Astrocyte (in vitro differentiated cells and primary cell): ENCODE measurements around the gene SEPTIN3. TPM values are rescaled to one million over a fixed set of nuclear protein-coding genes. Genes with fewer than 3 reads are reported as not detected.
"Not testable (repeated sequence)": the region's sequence is repeated elsewhere in the genome, so short reads cannot be mapped to it uniquely, and the experiment has no call there.

ENCODE experiments used
- DNase-seq: peaks from one replicate; pipeline ENCODE4 v3.0.0-alpha.2; 2010; ENCODE audit warnings: low read depth
- FAIRE-seq: peaks from 2 replicates; lab custom pipeline; 2011; peaks lifted over from hg19 to GRCh38; lab: Jason Lieb, UNC
- H2AFZ ChIP-seq: 2 replicates; pipeline ENCODE4 v1.6.0; 2012; ENCODE audit warnings: low read depth, low read length, inconsistent platforms
- H3K27ac ChIP-seq: 2 replicates; pipeline ENCODE4 v1.5.1; 2011; ENCODE audit warnings: low read depth, low read length, inconsistent platforms
- H3K27me3 ChIP-seq: 2 replicates; pipeline ENCODE4 v1.6.0; 2011; ENCODE audit warnings: low read length, inconsistent platforms; ENCODE audit not compliant: insufficient read depth
- H3K36me3 ChIP-seq: 2 replicates; pipeline ENCODE4 v1.5.1; 2011; ENCODE audit warnings: low read length, inconsistent platforms; ENCODE audit not compliant: insufficient read depth
- H3K4me1 ChIP-seq: 2 replicates; pipeline ENCODE4 v1.5.1; 2011; ENCODE audit warnings: low read length, inconsistent platforms; ENCODE audit not compliant: insufficient read depth
- H3K4me2 ChIP-seq: 2 replicates; pipeline ENCODE4 v1.6.0; 2012; ENCODE audit warnings: low read length, inconsistent platforms
- H3K4me3 ChIP-seq: 2 replicates; pipeline ENCODE4 v1.5.1; 2011; ENCODE audit warnings: low read depth, mild to moderate bottlenecking, low read length, inconsistent platforms; ENCODE audit not compliant: insufficient read depth
- H3K79me2 ChIP-seq: 2 replicates; pipeline ENCODE4 v1.6.0; 2012; ENCODE audit warnings: mild to moderate bottlenecking, low read length, inconsistent platforms; ENCODE audit not compliant: insufficient read depth
- H3K9ac ChIP-seq: 2 replicates; pipeline ENCODE4 v1.6.0; 2012; ENCODE audit warnings: mild to moderate bottlenecking, low read length, inconsistent platforms
- H3K9me3 ChIP-seq: 2 replicates; pipeline ENCODE4 v1.5.1; 2012; ENCODE audit warnings: low read depth, mild to moderate bottlenecking, low read length, inconsistent platforms; ENCODE audit not compliant: insufficient read depth
- H4K20me1 ChIP-seq: 2 replicates; pipeline ENCODE4 v1.6.0; 2012; ENCODE audit warnings: low read length, inconsistent platforms; ENCODE audit not compliant: insufficient read depth
- H3K27ac Mint-ChIP-seq: one replicate; pipeline ENCODE4 v1.8.0; 2021; ENCODE audit warnings: mild to moderate bottlenecking, mixed read lengths; ENCODE audit not compliant: unreplicated experiment
- H3K27me3 Mint-ChIP-seq: one replicate; pipeline ENCODE4 v1.8.0; 2021; ENCODE audit warnings: low read depth, mixed read lengths; ENCODE audit not compliant: unreplicated experiment
- H3K36me3 Mint-ChIP-seq: one replicate; pipeline ENCODE4 v1.8.0; 2021; ENCODE audit warnings: low read depth, mixed read lengths; ENCODE audit not compliant: unreplicated experiment
- H3K4me1 Mint-ChIP-seq: one replicate; pipeline ENCODE4 v1.8.0; 2021; ENCODE audit warnings: low read depth, mixed read lengths; ENCODE audit not compliant: unreplicated experiment
- H3K4me3 Mint-ChIP-seq: one replicate; pipeline ENCODE4 v1.8.0; 2021; ENCODE audit warnings: mild to moderate bottlenecking, moderate library complexity, mixed read lengths; ENCODE audit not compliant: unreplicated experiment
- H3K9me3 Mint-ChIP-seq: one replicate; pipeline ENCODE4 v1.8.0; 2021; ENCODE audit warnings: mild to moderate bottlenecking, mixed read lengths; ENCODE audit not compliant: unreplicated experiment
- EZH2 ChIP-seq: IDR thresholded peaks from 2 replicates; pipeline ENCODE4 v1.6.1; 2012; ENCODE audit warnings: mild to moderate bottlenecking, low read length, inconsistent platforms; ENCODE audit not compliant: insufficient read depth
- total RNA-seq: library from RNA; stranded (reverse); gene quantifications from 2 replicates; pipeline ENCODE4 v1.2.1, GENCODE V29; 2021
- TF ChIP-seq, protein P1 (sequence below): IDR thresholded peaks from 2 replicates; pipeline ENCODE4 v1.5.1; 2011; ENCODE audit warnings: low read depth, mild to moderate bottlenecking, inconsistent platforms, low read length, moderate library complexity; ENCODE audit not compliant: insufficient read depth

Gene SEPTIN3
- total RNA-seq, 1 donor from 2014 or later = 0.52 TPM

DNA sequence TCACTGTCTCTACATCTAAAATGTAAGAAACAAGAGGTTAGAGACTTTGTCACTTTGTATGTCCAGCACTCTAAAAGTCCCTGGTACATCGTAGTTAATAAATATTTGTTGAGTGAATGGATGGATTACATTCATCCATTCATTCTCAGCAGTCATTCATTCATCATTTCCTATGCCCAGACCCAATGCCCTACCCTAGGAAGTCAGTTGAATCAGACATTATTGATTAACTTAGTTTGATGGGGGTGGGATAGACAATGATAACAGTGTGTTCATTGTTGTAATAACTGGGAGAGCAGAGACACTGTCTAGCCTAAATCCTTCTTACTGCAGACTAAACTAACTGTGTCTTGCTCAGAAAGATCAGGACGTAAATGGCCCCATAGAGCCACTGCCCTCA is 21.1 kb upstream of the SEPTIN3 start:
- Histone ChIP-seq H3K9me3 (no peaks in the 10 kb centered on the region), H3K27me3 (no peaks in the 10 kb centered on the region), H3K4me1 (peaks cover 19% of the 10 kb centered on the region), H3K79me2 (peaks cover 7% of the 10 kb centered on the region), H3K27ac (no peak overlapping the region), H3K9ac (no peak overlapping the region), H2AFZ (no peak overlapping the region), H4K20me1 (peaks cover 2% of the 10 kb centered on the region), H3K36me3 (peaks cover 4% of the 10 kb centered on the region), H3K4me3 (no peak overlapping the region), H3K4me2 (no peak overlapping the region)
- H3K27ac Mint-ChIP-seq = no peak overlapping the region
- peaks cover 2% of the 10 kb centered on the region for H3K9me3 Mint-ChIP-seq
- DNase-seq = no peak
- TF ChIP-seq, protein P1, sequence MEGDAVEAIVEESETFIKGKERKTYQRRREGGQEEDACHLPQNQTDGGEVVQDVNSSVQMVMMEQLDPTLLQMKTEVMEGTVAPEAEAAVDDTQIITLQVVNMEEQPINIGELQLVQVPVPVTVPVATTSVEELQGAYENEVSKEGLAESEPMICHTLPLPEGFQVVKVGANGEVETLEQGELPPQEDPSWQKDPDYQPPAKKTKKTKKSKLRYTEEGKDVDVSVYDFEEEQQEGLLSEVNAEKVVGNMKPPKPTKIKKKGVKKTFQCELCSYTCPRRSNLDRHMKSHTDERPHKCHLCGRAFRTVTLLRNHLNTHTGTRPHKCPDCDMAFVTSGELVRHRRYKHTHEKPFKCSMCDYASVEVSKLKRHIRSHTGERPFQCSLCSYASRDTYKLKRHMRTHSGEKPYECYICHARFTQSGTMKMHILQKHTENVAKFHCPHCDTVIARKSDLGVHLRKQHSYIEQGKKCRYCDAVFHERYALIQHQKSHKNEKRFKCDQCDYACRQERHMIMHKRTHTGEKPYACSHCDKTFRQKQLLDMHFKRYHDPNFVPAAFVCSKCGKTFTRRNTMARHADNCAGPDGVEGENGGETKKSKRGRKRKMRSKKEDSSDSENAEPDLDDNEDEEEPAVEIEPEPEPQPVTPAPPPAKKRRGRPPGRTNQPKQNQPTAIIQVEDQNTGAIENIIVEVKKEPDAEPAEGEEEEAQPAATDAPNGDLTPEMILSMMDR = no peak
- no peak for TF ChIP-seq EZH2
- H3K4me3 Mint-ChIP-seq = no peak overlapping the region
- peak; percentile 20 for FAIRE-seq
- peaks cover 4% of the 10 kb centered on the region for H3K4me1 Mint-ChIP-seq
- H3K36me3 Mint-ChIP-seq = no peaks in the 10 kb centered on the region
- H3K27me3 Mint-ChIP-seq = peaks cover 3% of the 10 kb centered on the region

DNA sequence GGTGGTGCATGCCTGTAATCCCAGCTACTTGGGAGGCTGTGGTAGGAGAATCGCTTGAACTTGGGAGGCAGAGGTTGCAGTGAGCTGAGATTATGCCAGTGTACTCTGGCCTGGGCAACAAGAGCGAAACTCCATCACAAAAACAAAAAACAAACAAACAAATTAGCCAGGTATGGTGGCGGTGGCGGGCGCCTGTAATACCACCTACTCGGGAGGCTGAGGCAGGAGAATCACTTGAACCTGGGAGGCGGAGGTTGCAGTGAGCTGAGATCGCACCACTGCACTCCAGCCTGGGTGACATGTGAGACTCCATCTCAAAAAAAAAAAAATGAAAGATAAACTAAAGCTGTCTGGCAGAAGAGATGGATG is 20.3 kb upstream of the SEPTIN3 start:
- peak overlapping the region; percentile 27 for H3K27ac Mint-ChIP-seq
- H3K36me3 ChIP-seq, H3K27ac ChIP-seq, H4K20me1 ChIP-seq, DNase-seq, H3K36me3 Mint-ChIP-seq, H2AFZ ChIP-seq, FAIRE-seq, H3K4me2 ChIP-seq, H3K9me3 Mint-ChIP-seq, H3K79me2 ChIP-seq, H3K4me1 Mint-ChIP-seq, H3K27me3 ChIP-seq, H3K27me3 Mint-ChIP-seq, H3K9me3 ChIP-seq, H3K4me3 ChIP-seq, H3K4me3 Mint-ChIP-seq, H3K9ac ChIP-seq: not testable (repeated sequence)
- peaks cover 12% of the 10 kb centered on the region for H3K4me1 ChIP-seq

DNA sequence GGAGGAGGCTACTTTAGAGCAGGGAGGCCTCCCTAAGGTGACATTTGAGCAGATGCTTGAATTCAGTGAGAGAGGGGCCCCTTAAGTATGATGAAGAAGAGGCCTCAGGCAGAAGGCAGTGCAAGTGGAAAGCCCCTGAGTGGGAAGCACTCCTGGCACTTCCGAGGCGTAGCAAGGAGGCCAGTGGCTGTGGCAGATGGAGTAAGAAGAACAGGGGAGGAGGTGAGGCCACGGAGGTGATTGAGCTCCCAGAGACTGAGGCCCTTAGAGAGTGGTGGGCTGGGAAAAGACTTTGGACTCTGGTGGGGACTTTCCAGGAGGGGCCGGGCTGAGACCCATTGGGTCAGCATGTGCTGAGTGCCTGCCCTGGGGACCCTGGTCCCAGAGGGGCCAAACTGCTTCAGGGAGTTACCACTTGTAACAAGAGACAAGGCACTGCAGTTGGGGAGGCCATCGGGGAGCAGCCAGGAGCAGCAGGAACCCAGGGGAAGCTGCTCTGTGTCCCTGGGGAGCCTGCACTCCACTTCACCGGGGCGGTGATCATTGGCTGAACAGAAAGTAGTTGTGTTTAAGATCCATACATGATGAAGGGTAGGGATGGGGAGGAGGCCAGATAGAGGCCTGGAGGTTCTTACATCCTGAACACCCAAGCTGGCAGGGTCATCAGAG is 19.8 kb upstream of the SEPTIN3 start:
- Histone ChIP-seq H3K4me1 (peaks cover 11% of the 10 kb centered on the region), H3K4me3 (no peak overlapping the region), H3K9ac (no peak overlapping the region), H3K9me3 (no peaks in the 10 kb centered on the region), H3K27ac (no peak overlapping the region), H3K79me2 (peaks cover 7% of the 10 kb centered on the region), H3K4me2 (no peak overlapping the region), H3K36me3 (peaks cover 3% of the 10 kb centered on the region), H3K27me3 (no peaks in the 10 kb centered on the region), H2AFZ (no peak overlapping the region), H4K20me1 (no peaks in the 10 kb centered on the region)
- TF ChIP-seq, protein P1 = no peak
- FAIRE-seq (no peak), DNase-seq (no peak)
- Mint-ChIP-seq H3K36me3 (no peaks in the 10 kb centered on the region), H3K4me3 (no peak overlapping the region), H3K9me3 (peaks cover 2% of the 10 kb centered on the region), H3K27me3 (peaks cover 3% of the 10 kb centered on the region), H3K27ac (peak overlapping the region; percentile 27), H3K4me1 (no peaks in the 10 kb centered on the region)
